ENCODE results near the gene NAA60.

GRCh38 chr16:3413730-3414379 is 29.6 kb upstream of the NAA60 start:
- TF ChIP-seq POLR2A (IDR thresholded peaks at IDR 0.05), result no peak
- TF ChIP-seq CTCF (IDR thresholded peaks at IDR 0.05), result no peak
- no peak for TF ChIP-seq EP300 (IDR thresholded peaks at IDR 0.05)
